GM12878 (cell line): ENCODE results near the gene SPAG9. TPM values are rescaled to one million over a fixed set of nuclear protein-coding genes. Genes with fewer than 3 reads are reported as not detected.

ENCODE experiments used
- BHLHE40 ChIP-seq, 2 experiments: fragments of 450-650 bp in 1 of 2; IDR thresholded peaks; 2 replicates each; pipeline ENCODE4 v1.6.1; 2011 to 2017; ENCODE audit warnings: low read depth in 2 of 2, borderline replicate concordance in 1 of 2, improper control_type of control experiment in 1 of 2, low read length in 1 of 2, mild to moderate bottlenecking in 1 of 2
- CBX5 ChIP-seq: sonication (generic); IDR thresholded peaks from 2 replicates; pipeline ENCODE4 v1.6.1; 2016; ENCODE audit warnings: low read depth, moderate library complexity, mild to moderate bottlenecking, inconsistent platforms
- CEBPB ChIP-seq, 2 experiments: fragments of 150-350 bp in 1 of 2; IDR thresholded peaks; 2 replicates each; pipeline ENCODE4 v1.6.1; 2012 to 2014; ENCODE audit warnings: low read depth in 2 of 2, low read length in 2 of 2, borderline replicate concordance in 1 of 2, inconsistent platforms in 1 of 2
- CEBPZ ChIP-seq: fragments of 150-350 bp; IDR thresholded peaks from 2 replicates; pipeline ENCODE4 v1.6.1; 2016; ENCODE audit warnings: low read depth, low read length
- CHD1 ChIP-seq: IDR thresholded peaks from 2 replicates; pipeline ENCODE4 v1.6.1; 2012; ENCODE audit warnings: low read depth, low read length, improper control_type of control experiment
- CHD4 ChIP-seq: fragments of 200-600 bp; sonication (generic); IDR thresholded peaks from 2 replicates; pipeline ENCODE4 v1.6.1; 2016; ENCODE audit warnings: mild to moderate bottlenecking
- CTCF ChIP-seq, 3 experiments: IDR thresholded peaks in 2 of 3; conservative IDR thresholded peaks in 1 of 3; 2 replicates each; pipeline ENCODE4 v1.5.1; 2011; ENCODE audit warnings: low read depth in 3 of 3, low read length in 3 of 3, mild to moderate bottlenecking in 3 of 3, control low read depth in 2 of 3, moderate library complexity in 2 of 3, inconsistent platforms in 1 of 3, mixed read lengths in 1 of 3; ENCODE audit not compliant: control insufficient read depth in 2 of 3, insufficient read depth in 1 of 3; ENCODE audit errors: extremely low read depth in 1 of 3
- HSF1 ChIP-seq: fragments of 150-350 bp; IDR thresholded peaks from 2 replicates; pipeline ENCODE4 v1.6.1; 2014; ENCODE audit warnings: mild to moderate bottlenecking, low read depth, low read length
- JUND ChIP-seq: IDR thresholded peaks from 2 replicates; pipeline ENCODE4 v1.6.1; 2012; ENCODE audit warnings: low read depth, mild to moderate bottlenecking, low read length, improper control_type of control experiment, moderate library complexity
- KAT2A ChIP-seq: conservative IDR thresholded peaks from 2 replicates; pipeline ENCODE4 v1.6.1; 2011; ENCODE audit warnings: low read depth, low read length; ENCODE audit not compliant: control insufficient read depth
- NFYA ChIP-seq: IDR thresholded peaks from 2 replicates; pipeline ENCODE4 v1.6.1; 2011; ENCODE audit warnings: low read depth, mild to moderate bottlenecking, low read length, improper control_type of control experiment, borderline replicate concordance
- NFYB ChIP-seq: IDR thresholded peaks from 2 replicates; pipeline ENCODE4 v1.6.1; 2011; ENCODE audit warnings: low read depth, mild to moderate bottlenecking, low read length, improper control_type of control experiment, moderate library complexity; ENCODE audit not compliant: insufficient read depth
- NR2C2 ChIP-seq: IDR thresholded peaks from 2 replicates; pipeline ENCODE4 v1.6.1; 2011; ENCODE audit warnings: borderline replicate concordance, low read depth; ENCODE audit not compliant: control insufficient read depth, insufficient read length
- PML ChIP-seq: IDR thresholded peaks from 2 replicates; pipeline ENCODE4 v1.6.1; 2012; ENCODE audit warnings: low read length, inconsistent platforms
- RB1 ChIP-seq: fragments of 450-650 bp; formaldehyde crosslinking; IDR thresholded peaks from 2 replicates; pipeline ENCODE4 v1.6.1; 2017; ENCODE audit warnings: mild to moderate bottlenecking, borderline replicate concordance
- RBBP5 ChIP-seq: fragments of 200-600 bp; sonication (generic); conservative IDR thresholded peaks from 2 replicates; pipeline ENCODE4 v1.6.1; 2016
- SIN3A ChIP-seq: IDR thresholded peaks from 2 replicates; pipeline ENCODE4 v1.6.1; 2012; ENCODE audit warnings: low read depth, low read length, improper control_type of control experiment
- SMAD5 ChIP-seq: IDR thresholded peaks from 2 replicates; pipeline ENCODE4 v1.6.1; 2016; ENCODE audit warnings: antibody characterized with exemption, low read depth
- SRF ChIP-seq, 2 experiments: IDR thresholded peaks; 2 replicates each; pipeline ENCODE4 v1.6.1; 2011; ENCODE audit warnings: low read depth in 2 of 2, low read length in 2 of 2, mild to moderate bottlenecking in 1 of 2, moderate library complexity in 1 of 2
- SUPT20H ChIP-seq: IDR thresholded peaks from 2 replicates; pipeline ENCODE4 v1.6.1; 2011; ENCODE audit warnings: low read depth, mild to moderate bottlenecking, low read length, moderate library complexity, borderline replicate concordance; ENCODE audit not compliant: control insufficient read depth
- SUZ12 ChIP-seq: fragments of 200-600 bp; sonication (generic); IDR thresholded peaks from one replicate; pipeline ENCODE4 v1.6.1; 2018; ENCODE audit warnings: antibody characterized with exemption, mild to moderate bottlenecking; ENCODE audit not compliant: unreplicated experiment
- TARDBP ChIP-seq: IDR thresholded peaks from 2 replicates; pipeline ENCODE4 v1.6.1; 2016; ENCODE audit warnings: borderline replicate concordance
- ZBED1 ChIP-seq: IDR thresholded peaks from 2 replicates; pipeline ENCODE4 v1.6.1; 2016; ENCODE audit warnings: borderline replicate concordance
- polyA plus RNA-seq, 11 experiments: library from polyadenylated mRNA; depleted of rRNA in 4 of 11; unstranded in 6 of 11; stranded (reverse) in 5 of 11; fragments of >200 nt; fragmentation: Nextera tagmentation in 4 of 11; fragmentation: Illumina TruSeq in 1 of 11; extraction: Ambion mirVana in 4 of 11; extraction: Trizol in 1 of 11; gene quantifications; 1 replicate in 1 of 11; 2 replicates in 10 of 11; pipeline versions ENCODE4 v1.2.1 to v1.2.3, GENCODE V29; 2011 to 2016; ENCODE audit warnings: inconsistent platforms in 2 of 11, missing spikeins in 2 of 11, low read depth in 1 of 11
- total RNA-seq, 4 experiments: library from RNA; depleted of rRNA in 3 of 4; stranded (reverse); fragments of >200 nt in 3 of 4; fragmentation: Illumina TruSeq in 1 of 4; extraction: Trizol in 1 of 4; gene quantifications; 2 replicates each; pipeline versions ENCODE4 v1.2.1 to v1.2.3, GENCODE V29; 2013 to 2021

SPAG9 gene
- total and polyA plus RNA-seq, 10 of the 15 experiments (the other 5 are each of a cell fraction or from before 2014, with no cell fraction given) = 6.6 to 42.0 (median 24.9) TPM

GRCh38 chr17:51153210-51154072, 32.8 kb upstream of the SPAG9 start, which contains the start of gene NME1 (continued):
- TF ChIP-seq PML (peak; percentile 80; the same call in 1 of the 2 replicates), KAT2A (no peak), CEBPB (IDR thresholded peaks at IDR 0.05; ENCODE audit: borderline replicate concordance in 1 of 2, low read depth in 2 of 2, low read length in 2 of 2) (no peak), TARDBP (peak; percentile 94), BHLHE40 (IDR thresholded peaks at IDR 0.05; ENCODE audit: borderline replicate concordance in 1 of 2, low read depth in 2 of 2, low read length in 1 of 2) (peak; percentile 49 to 80; a peak in 3 of 4 replicates), CHD4 (no peak), SUZ12 (no peak), RB1 (peak; percentile 98; the same call in 1 of the 2 replicates), CTCF (IDR thresholded peaks at IDR 0.05 in 2 of 3, conservative IDR thresholded peaks at IDR 0.05 in 1 of 3; ENCODE audit: control insufficient read depth in 2 of 3, extremely low read depth in 1 of 3, insufficient read depth in 1 of 3, low read depth in 3 of 3, low read length in 3 of 3) (peak; percentile 84 to 98 (median 95)), CHD1 (0 out of 2 replicates have a peak, but pooled peaks have one; percentile 23), CEBPZ (peak; percentile 48; the same call in 1 of the 2 replicates), SIN3A (peak; percentile 98), RBBP5 (no peak; the same call in 1 of the 2 replicates), ZBED1 (peak; percentile 71; the same call in 1 of the 2 replicates), NFYA (no peak), HSF1 (peak; percentile 94), SMAD5 (peak; percentile 80; the same call in 1 of the 2 replicates), SRF (IDR thresholded peaks at IDR 0.05; ENCODE audit: low read depth in 2 of 2, low read length in 2 of 2) (peak in 1 of 2 experiments; percentile 95; a peak in 3 of 4 replicates), NR2C2 (no peak), NFYB (no peak), JUND (peak; percentile 13; the same call in 1 of the 2 replicates), SUPT20H (no peak), CBX5 (peak; percentile 97)
